Measurements from ENCODE around the gene BPIFB2.
"Not testable (repeated sequence)": the region's sequence is repeated elsewhere in the genome, so short reads cannot be mapped to it uniquely, and the experiment has no call there.

Gene BPIFB2

DNA sequence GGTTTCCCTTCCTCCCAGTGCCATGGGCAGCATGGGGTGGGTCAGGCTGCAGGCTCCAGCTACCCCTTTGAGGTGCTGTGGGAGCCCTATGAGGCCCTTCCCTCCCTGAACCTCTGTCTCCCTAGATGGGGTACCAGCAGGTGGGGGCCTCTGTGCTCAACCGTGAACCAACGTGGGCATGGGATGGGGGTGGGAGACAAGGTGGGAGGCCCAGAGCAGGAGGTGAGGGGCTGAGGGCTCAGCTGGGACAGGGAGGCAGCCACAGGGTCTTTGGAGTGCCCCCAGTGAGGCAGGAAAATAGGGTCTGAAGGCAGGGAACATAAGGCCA, 36.6 kb upstream of the BPIFB2 start:
- DNase-seq, result no peak

DNA sequence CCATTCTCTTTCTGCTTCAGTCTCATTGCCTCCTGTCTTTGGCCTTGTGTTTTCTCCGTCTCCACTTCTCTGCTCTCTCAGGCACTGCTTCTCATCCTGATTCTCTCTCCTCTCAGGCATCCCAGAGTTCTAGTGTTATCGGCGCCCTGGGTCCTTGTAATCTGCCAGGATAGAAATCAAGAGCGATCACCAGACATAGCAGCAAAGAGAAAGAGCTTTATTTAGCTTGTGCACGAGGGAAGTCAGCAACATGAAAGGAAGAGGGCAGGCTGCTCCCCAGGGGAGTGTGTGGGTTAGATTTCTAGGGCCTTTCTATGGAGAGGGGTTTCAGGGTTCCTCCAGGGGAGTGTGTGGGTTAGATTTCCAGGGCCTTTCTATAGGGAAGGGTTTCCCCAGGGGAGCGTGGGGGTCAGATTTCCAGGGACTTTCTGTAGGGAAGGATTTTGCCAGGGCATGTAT, 35.8 kb upstream of the BPIFB2 start:
- no peak for DNase-seq

DNA sequence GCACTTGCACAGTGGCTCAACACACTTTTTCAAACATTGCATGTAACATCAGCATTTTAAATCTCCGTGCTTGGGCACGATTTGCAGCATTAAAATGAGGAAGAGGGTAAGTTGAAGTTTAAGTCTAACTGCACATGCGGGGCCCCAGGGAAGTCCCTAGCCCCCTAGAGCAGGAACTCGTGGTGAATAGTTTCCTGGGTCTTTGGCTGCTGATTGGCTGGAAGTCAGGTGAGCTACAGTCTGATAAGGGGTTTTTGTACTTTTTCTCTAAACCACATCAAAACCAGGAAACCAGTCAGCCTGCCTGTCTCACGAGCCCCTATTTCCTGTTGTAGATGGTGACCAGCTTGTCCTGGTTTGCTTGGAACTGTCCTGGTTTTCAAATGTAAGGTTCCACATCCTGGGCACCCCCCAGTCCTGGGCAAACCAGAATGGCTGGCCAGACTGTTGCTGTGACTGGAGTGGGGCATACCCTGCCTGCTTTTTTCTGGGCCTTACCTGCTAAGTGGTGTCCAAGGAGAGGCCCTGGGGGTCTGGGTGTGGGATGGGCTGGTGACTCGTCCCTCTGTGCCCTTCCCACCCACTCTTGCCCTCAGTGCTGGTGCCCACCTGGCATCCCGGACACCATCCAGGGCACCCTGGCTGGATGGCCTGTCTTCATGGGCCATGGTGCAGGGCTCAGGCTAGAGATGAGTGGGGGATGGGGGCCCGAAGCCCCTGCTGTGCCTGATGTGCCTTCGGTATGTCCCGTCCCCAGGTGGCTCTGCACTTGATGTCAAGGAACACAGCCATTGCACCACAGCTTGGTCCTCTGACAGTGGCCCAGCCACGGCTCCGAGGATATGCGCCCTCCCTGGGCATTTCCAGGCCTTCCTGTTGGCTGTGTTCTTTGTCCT, 35.1 kb upstream of the BPIFB2 start:
- no peak for DNase-seq

DNA sequence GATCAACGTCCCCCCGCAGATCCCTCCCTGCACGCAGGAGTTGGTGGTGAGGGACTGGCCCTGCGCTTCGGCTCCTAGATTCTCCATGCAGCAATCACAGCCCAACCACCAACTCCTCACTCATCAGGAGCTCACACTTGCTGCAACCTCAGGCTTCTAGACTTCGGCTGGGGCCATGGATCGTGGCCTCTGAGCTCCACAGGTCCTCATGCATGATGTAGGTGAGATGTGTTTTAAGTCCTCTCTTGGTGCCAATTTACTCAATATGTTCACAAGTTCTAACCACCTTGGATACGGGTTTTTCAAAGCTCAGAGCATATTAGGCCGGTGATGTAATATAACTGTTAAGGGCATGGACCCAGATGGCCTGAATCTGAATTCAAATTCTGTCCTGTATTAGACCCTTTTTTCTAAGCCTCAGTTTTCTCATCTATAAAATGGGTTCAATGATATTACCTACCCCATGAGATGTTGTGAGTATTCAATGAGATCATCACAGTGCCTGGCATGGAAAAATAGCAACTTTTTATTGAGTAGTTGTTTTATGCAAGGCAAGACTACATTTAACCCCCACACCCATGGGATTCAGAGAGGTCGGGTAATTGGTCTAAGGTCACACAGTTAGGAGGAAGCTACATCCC, 34.3 kb upstream of the BPIFB2 start:
- DNase-seq, result no peak

DNA sequence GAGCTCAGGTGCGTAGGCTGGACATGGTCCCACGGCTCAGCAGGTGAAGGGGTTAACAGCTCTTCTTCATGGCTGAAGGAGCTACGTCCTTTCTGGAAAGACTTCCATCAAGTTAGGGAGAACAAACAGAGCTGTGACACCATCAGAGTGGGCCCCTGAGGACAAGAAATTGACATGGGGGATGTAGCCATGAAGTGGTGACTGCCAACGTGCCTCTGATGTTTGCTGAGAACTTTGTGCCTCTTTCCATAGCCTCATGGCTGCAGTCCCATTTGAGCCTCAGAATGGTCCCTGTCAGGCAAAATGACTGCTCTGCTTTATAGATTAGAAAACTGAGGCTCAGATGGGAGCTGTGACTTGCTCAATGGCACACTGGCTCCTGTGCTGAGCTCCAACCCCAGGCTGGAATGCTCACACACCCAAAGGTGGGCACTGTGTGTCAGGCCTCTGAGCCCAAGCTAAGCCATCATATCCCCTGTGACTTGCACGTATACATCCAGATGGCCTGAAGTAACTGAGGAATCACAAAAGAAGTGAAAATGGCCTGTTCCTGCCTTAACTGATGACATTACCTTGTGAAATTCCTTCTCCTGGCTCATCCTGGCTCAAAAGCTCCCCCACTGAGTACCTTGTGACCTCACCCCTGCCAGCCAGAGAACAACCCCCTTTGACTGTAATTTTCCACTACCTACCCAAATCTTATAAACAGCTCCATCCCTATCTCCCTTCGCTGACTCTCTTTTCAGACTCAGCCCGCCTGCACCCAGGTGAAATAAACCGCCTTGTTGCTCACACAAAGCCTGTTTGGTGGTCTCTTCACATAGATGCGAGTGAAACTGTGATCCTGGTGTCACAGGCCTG, 33.1 kb upstream of the BPIFB2 start:
- not testable (repeated sequence) for DNase-seq

DNA sequence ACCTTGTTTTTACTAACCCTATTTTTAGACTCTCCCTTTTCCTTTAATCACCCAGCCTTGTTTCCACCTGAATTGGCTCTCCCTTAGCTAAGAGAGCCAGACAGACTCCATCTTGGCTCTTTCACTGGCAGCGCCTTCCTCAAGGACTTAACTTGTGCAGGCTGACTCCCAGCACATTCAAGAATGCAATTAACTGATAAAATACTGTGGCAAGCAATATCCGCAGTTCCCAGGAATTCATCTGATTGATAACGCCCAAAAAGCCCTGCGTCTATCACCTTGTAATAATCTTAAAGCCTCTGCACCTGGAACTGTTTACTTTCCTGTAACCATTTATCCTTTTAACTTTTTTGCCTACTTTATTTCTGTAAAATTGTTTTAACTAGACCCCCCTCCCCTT, 32.4 kb upstream of the BPIFB2 start:
- DNase-seq, result not testable (repeated sequence)

DNA sequence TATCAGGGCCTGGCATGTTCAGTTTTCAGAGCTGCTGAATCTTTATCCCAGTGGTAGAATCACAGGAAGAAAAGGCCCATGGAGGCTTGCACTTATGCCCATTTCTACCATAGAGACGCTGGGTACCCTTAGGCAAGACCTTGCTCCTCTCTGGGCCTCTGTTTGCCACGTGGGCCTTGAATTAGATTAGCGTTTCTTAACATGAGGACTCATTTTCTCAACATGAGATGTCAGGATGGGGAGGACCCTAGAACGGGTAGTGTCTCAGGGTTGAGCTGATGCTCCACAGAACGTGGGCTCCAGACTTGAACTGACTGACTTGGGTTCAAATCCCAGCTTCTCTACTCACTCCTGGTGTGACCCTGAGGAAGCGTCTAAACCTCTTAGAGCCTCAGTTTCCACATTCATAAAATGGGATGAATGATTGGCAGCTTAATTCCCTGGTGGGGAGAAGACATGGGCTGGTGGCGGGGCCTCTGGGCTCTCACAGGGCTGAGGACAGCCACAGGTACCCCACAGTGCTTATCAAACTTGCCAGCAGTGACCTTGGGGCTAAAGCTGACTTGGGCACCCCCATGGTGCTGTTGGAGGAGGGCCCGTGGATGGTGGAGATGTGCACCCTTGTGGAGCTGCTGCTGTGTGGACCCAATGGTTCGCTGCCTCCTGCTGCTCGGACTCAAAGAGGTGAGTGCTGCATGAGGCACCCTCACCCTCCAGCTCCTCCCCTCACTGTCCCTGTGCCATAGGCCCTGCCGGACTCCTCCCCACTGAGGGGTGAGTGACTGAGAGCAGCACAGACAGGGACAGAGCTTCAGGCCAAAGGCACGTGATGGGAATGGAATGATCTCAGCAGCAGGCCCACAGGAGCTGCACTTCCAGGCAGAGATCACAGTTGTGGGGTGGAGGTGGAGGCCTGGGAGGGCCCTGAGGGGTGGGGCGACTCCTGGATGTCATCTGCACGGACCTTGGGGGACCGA, 31.5 kb upstream of the BPIFB2 start:
- DNase-seq, result no peak

DNA sequence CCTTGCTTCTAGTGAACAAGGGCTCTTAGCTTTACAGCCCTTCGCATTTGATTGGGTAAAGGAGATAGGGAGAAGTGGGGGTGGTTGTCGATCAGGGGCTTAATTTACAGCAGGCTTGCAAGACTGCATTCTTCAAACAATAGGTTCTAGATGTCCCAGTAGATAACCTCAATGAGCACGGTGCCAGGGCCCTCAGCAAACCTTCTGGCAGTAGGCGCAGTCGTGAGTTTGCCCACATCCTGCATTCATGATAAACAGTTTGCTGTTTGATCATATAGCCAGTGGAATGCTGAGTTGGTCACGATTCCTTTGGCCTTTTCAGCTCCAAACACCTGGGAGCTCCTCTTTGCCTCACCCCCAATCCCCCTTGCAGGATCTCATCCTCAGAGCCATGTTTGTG, 30.8 kb upstream of the BPIFB2 start:
- no peak for DNase-seq

DNA sequence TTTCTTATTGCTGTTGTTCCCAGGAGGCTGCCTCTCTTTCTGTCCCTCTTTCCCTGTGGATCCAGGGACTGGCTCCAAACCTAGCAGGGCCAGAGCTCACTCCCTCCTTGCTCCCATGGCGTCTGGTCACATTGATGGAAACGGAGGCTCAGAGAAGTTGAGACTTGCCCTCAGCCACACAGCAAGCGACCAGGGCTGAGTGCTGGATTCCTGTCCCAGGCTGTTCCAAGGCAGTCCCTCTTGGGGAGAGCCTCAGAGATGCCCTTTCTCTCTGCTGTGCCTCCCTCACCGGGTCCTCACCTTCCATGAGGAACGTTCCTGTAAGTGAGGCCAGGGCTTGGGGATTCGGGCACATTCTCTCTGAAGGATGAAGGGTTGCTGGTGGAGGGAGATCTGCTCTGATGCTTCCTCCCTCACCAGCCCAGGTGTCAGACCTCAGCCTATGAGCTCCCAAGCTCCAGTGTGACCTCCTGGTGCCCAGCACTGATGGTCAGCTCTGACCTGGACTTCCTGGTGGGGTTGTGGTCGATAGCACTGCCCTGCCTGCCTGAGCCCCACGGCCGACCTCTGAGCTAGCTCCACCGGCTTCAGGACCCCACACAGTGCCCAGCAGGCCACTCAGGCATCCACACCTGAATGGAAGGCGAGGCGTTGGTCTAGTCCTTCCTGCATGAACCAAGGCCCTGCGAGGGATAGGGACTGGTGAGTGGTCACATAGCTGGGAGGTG, 30.1 kb upstream of the BPIFB2 start:
- no peak for DNase-seq

DNA sequence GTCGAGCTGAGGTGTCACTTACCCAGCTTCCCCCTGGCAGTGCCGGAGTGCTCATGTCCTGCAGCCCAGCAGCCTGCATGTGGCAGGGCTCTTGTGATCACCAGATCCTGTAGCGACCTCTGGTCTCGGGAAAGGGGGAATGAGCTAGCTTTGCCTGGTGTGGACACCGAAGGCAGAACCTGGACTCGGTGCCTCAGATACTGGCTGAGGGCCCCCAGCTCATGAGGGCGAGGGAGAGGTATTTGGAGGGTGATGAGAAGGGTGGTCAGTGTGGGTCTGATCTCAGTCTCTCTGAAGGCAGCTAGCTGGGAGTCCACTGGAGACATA, 29.5 kb upstream of the BPIFB2 start:
- DNase-seq, result no peak

DNA sequence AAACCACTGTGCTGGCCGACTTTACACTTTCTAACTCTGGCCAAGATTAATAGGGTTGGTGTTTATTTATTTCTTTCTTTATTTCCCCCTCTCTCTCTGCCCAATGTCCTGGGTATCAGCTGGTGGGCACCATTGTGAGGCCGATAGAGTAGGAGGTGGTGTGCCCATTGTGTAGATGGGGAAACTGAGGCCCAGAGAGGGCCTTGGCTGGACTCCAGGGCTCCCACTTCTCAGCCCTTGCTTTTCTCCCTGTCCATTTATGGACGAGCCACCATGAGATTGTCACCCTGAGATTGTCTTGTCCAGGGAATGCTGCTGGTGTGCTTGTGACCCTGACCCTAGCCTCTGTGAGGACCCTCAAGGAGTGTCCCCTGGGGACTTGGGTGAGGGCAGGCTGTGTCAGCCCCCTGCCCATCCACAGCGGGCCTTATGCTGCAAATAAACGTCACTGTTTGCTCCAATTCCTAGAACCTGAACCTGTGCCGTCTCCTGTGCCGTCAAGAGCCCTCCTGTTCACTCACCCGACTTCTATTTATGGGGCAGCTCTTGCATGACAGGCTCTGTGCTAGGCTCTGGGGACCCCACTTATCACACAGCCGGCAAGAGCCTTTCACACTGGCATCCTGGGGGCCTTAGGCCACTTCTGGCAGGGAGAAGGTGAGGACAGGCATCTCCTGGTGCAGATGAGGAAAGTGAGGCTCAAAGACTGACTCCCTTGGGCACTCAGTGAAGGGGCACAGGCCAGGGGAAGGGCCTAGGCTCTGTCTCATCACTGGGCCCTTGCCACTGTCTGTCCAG, 28.1 kb upstream of the BPIFB2 start:
- DNase-seq, result no peak

DNA sequence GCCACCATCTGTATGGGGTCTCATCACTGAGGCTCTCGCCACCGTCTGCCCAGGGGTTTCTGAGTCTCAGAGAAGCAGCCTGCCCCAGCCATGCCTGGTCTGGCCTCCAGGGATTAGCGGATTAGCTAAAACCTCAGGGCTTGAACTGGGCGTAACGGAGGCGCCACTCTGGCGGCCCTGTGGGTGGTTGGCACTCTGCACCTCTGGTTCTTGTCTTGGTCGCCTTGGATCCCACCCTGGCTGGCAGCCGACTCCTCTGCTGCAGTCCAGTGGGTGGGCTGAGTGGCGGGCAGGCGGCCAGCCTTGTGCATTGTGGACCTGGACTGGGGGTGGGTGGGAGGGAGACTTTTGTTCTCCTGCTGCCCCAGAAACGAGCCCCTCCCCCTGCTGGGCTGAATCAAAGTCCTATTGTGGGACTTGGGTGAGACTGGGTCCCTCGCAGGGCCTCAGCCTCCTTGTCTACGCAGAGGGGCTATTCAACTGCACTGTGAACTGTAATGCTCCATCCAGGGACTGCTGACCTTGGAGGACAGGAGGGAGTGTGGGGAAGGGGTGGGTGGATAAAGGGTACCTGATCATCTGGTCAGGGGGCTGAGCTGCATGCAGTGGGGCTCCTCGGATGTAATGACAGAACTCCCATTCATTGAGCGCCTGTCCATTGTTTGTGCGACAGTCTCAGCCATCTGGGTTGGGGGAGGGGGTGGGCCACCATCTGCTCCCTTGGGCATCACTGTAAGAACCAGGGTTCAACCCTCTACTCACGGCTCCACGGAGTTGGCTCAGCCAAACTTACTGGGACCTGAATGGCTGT, 27.2 kb upstream of the BPIFB2 start:
- no peak for DNase-seq

DNA sequence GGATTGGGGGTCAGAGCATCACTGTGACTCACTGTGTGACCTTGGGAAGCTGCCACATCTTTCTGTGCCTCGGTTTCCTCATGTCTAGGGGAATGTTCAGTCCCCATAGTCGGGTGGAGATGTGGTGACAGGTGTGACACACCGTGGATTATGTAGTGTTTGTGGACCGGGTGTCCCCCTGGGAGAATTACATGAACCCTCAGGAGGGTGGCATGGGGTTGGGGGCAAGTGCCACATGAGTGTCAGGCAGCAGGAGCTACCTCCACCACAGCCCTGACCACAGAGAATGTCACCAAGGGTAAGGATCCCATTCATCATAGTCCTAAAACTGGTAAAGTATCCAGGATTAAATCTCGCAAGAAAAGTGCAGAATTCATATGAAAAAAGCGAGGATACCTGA, 26.5 kb upstream of the BPIFB2 start:
- DNase-seq, result no peak

DNA sequence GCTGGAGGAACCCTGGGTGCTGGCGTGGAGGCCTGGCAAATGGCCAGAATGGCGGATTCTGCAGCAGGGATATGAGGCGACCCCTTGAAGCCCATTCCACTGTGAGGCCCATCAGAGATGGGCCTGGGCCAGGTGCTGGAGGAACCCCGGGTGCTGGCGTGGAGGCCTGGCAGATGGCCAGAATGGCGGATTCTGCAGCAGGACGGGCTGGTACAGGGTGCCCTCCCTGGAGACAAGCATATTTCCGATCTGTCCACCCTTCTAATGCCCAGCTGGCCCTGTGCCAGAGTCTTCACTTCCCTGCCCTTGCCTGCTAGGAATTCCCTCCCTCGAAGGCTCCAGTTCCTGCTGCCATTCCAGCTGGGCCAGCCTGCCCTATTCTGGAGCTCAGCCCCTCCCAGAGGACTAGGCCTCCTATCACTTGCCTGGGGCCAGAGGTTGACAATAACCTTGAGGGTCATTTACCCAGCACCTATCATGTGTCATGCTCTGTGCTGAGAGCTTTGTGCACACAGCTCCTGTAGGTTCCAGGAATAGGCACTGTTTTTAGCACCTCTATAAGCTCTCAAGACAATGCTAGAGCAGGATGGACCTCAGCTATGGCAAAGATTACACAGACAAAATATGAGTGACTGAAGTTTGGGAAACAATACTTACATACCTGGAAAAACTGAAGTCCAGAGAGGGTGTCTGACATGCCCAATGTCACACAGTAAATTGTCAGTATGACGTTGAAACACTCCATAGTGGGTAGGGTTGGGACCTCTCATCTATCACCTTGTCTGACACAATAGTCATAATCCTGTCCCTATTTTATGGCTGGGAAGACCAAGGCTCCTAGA, 24.7 kb upstream of the BPIFB2 start:
- DNase-seq, result no peak

DNA sequence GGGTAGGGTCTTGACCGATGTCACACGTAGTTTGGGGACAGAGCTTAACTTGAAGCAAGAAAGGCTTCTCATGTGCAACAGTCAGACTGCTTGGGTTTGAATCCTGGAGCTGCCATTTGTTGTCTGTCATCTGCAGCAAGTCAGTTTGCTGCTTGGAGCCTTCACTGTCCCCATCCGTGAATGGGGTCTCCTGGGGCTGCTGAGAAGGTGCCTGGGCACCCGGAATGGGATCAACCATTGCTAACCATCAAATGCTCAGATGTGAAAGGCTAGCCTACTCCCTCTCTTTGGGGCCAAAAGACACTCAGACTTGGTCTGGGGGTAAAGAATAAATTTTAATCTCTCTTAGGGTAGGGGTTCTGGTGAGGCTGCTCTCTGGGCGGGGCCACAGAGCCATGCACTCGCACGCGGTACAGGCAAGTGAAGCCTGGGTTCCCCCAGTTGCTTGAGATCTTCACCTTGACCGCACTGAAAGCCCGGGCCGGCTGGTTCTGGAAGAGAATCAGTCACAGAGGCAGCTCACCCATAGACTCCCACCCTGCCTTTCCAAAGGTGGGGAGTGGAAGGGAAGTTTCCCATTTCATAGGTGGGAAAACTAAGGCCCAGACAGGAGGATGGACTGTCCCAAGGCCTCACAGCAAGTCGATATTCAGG, 23.9 kb upstream of the BPIFB2 start:
- DNase-seq, result no peak

DNA sequence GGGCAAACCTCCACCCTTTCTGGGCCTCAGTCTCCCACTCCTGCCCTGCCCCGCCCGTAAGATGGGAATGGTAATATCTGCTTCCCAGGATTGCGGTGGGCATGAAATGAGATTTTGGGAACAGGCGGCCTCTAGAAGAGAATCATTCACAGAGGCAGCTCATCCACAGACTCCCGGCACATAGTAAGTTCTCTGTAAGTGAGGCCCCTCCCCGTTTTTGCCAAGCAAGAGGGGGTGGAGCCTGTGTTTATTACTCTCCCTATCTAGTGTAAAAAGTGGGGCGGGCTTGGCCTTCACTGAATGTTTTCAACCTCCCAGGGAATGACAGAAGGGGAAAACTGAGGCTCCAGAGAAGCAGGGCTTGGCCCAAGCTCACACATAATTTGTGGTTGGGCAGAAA, 23.3 kb upstream of the BPIFB2 start:
- no peak for DNase-seq

DNA sequence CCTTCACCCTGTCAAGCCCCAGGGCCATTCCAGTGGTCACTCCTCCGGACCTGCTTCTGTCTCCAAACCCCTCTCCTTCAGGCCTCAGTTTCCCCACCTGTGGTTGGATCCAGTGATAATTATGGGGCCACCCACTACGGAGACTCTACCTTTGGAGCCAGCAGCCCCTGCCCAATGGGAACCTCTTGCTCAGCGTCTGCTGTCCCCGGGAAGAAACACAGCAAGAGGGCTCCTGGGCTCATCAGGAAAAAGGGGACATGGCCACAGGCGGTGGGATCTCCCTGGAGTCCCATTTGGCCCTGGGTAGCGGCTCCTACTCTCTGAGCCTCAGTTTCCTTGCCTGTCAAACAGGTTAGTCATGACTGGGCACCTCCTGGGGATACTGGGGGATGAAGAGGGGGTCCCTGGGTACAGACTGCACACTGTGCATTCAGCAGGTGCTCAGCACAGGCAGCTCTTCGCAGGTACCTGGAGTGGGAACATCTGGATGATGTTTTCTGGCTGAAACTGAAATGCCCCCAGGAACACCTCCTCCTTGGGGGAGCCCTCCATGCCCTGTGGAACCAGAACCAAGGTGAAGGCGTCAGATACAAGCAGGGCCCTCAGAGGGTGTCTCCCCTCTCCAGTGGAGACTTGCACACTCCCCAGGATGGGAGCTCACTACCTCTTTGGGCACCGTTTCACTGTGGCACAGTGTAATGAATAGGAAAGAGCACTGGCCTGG, 22.7 kb upstream of the BPIFB2 start:
- no peak for DNase-seq

DNA sequence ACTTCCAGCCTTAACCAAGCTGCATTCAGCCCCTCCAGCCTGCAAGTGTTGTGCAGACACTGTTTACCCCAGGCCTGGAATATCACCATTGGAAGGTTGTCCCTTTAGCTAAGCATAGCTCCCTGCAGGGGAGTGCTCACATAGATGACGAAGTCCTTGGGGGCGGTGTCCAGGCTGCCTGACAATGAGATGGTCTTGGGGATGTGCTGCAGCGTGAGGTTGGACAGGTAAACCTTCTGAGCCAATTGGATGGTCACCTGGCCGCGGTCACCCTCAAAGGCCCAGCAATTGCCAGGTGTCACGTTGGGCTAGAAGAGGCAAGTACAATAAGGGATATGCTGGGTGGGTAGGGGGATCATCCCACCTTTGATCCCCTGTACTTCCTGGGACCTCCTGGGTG, 21.9 kb upstream of the BPIFB2 start:
- no peak for DNase-seq
